HCT116 (cell line): ENCODE measurements around the gene DHRS4L2. TPM values are rescaled to one million over a fixed set of nuclear protein-coding genes. Genes with fewer than 3 reads are reported as not detected.
"Not testable (repeated sequence)": the region's sequence is repeated elsewhere in the genome, so short reads cannot be mapped to it uniquely, and the experiment has no call there.

Source experiments
- ATAC-seq: fragments of 200-7000 bp; cut with Tn5 transposase; 2 replicates; pipeline ENCODE4 v1.9.1; 2020; ENCODE audit warnings: mild to moderate bottlenecking, moderate library complexity
- BruUV-seq: library from RNA; stranded (reverse); fragments of 400-500 nt; replicated peaks from 2 replicates; lab custom pipeline; 2021; lab: Mats Ljungman, UMichigan
- CTCF ChIA-PET: fragments of 300-600 bp; sonication (Branson Sonifier 250); formaldehyde crosslinking; loops from one replicate; lab custom pipeline; 2021; ENCODE audit warnings: antibody characterized with exemption; lab: Charles Lee
- POLR2A ChIA-PET: fragments of 300-600, 350-600 bp; sonication (Branson Sonifier 250); formaldehyde crosslinking; loops from one replicate; lab custom pipeline; 2021; ENCODE audit warnings: antibody characterized with exemption; lab: Charles Lee
- RAD21 ChIA-PET, 2 experiments: fragments of 300-600 bp; sonication (Branson Sonifier 250); formaldehyde crosslinking; loops; one replicate each; lab custom pipeline; 2023; ENCODE audit warnings: low total read pairs in 2 of 2; ENCODE audit not compliant: uncharacterized antibody in 2 of 2, unreplicated experiment in 2 of 2, low non-redundant PET in 1 of 2; lab: Charles Lee
- DNase-seq: peaks from one replicate; pipeline ENCODE4 v3.0.0-alpha.2; 2010; ENCODE audit warnings: low read depth, low spot score
- H2AFZ ChIP-seq: fragments of 200-600 bp; shearing (Covaris generic), sonication (generic); 2 replicates; pipeline ENCODE4 v1.6.1; 2017; ENCODE audit warnings: low read depth, mixed run types, mixed read lengths, antibody characterized with exemption, low read length; ENCODE audit not compliant: poor library complexity, severe bottlenecking
- H3K27ac ChIP-seq: 2 replicates; pipeline ENCODE4 v1.5.1; 2012; ENCODE audit warnings: low read depth, low read length
- H3K27me3 ChIP-seq: fragments of 200-600 bp; sonication (generic); 2 replicates; pipeline ENCODE4 v1.6.1; 2016; ENCODE audit warnings: mixed run types, low read length, mixed read lengths; ENCODE audit not compliant: insufficient read depth
- H3K36me3 ChIP-seq, 2 experiments: fragments of 200-500 bp in 1 of 2; fragments of 200-600 bp in 1 of 2; sonication (Bioruptor generic) in 1 of 2; sonication (generic) in 1 of 2; 2 replicates each; pipeline versions ENCODE4 v1.5.1 to v1.6.1; 2014 to 2016; ENCODE audit warnings: low read length in 2 of 2, inconsistent platforms in 1 of 2, mixed read lengths in 1 of 2, mixed run types in 1 of 2; ENCODE audit not compliant: insufficient read depth in 2 of 2, control insufficient read depth in 1 of 2
- H3K4me1 ChIP-seq, 2 experiments: fragments of 200-600 bp in 1 of 2; sonication (generic) in 1 of 2; 2 replicates each; pipeline versions ENCODE4 v1.5.1 to v1.6.1; 2012 to 2017; ENCODE audit warnings: low read length in 2 of 2, inconsistent platforms in 1 of 2, mild to moderate bottlenecking in 1 of 2, mixed read lengths in 1 of 2, mixed run types in 1 of 2, moderate library complexity in 1 of 2; ENCODE audit not compliant: insufficient read depth in 2 of 2, control insufficient read depth in 1 of 2
- H3K4me2 ChIP-seq: fragments of 200-600 bp; sonication (generic); 2 replicates; pipeline ENCODE4 v1.6.1; 2017; ENCODE audit warnings: mixed run types, low read length, mixed read lengths
- H3K4me3 ChIP-seq, 2 experiments: fragments of 200-600 bp in 1 of 2; sonication (generic) in 1 of 2; replicated peaks in 1 of 2; 2 replicates each; pipeline ENCODE4 v1.5.1; 2011 to 2016; ENCODE audit warnings: low read length in 2 of 2, control low read depth in 1 of 2, low read depth in 1 of 2, mild to moderate bottlenecking in 1 of 2, mixed read lengths in 1 of 2, mixed run types in 1 of 2
- H3K79me2 ChIP-seq: fragments of 200-600 bp; sonication (generic); 2 replicates; pipeline ENCODE4 v1.6.1; 2017; ENCODE audit warnings: mild to moderate bottlenecking, mixed run types, low read length, moderate library complexity, mixed read lengths; ENCODE audit not compliant: insufficient read depth
- H3K9ac ChIP-seq: fragments of 200-600 bp; sonication (generic); 2 replicates; pipeline ENCODE4 v1.6.1; 2016; ENCODE audit warnings: low read length, mixed read lengths
- H3K9me2 ChIP-seq: fragments of 200-600 bp; sonication (generic), shearing (Covaris generic); 2 replicates; pipeline ENCODE4 v1.6.1; 2017; ENCODE audit warnings: mixed run types, mild to moderate bottlenecking, moderate library complexity; ENCODE audit not compliant: insufficient read depth
- H3K9me3 ChIP-seq, 2 experiments: fragments of 200-500 bp in 1 of 2; fragments of 200-600 bp in 1 of 2; sonication (Bioruptor generic) in 1 of 2; sonication (generic) in 1 of 2; 2 replicates each; pipeline ENCODE4 v1.6.1; 2014 to 2017; ENCODE audit warnings: low read length in 2 of 2, mixed read lengths in 2 of 2, inconsistent platforms in 1 of 2, low read depth in 1 of 2, mild to moderate bottlenecking in 1 of 2, mixed run types in 1 of 2, moderate library complexity in 1 of 2; ENCODE audit not compliant: control insufficient read depth in 1 of 2, insufficient read depth in 1 of 2
- H4K20me1 ChIP-seq: fragments of 200-600 bp; sonication (generic), shearing (Covaris generic); 2 replicates; pipeline ENCODE4 v1.6.1; 2017; ENCODE audit warnings: mixed run types, mild to moderate bottlenecking, moderate library complexity; ENCODE audit not compliant: insufficient read depth
- EZH2 ChIP-seq: fragments of 200-600 bp; sonication (generic); IDR thresholded peaks from 2 replicates; pipeline ENCODE4 v1.6.1; 2017; ENCODE audit warnings: antibody characterized with exemption, mixed run types
- POLR2A ChIP-seq: IDR thresholded peaks from 2 replicates; pipeline ENCODE4 v1.7.0; 2011; ENCODE audit warnings: borderline replicate concordance; ENCODE audit not compliant: insufficient read depth, insufficient read length; ENCODE audit errors: extremely low read depth
- SP1 ChIP-seq: IDR thresholded peaks from 2 replicates; pipeline ENCODE4 v1.6.1; 2012; ENCODE audit warnings: low read depth
- TCF7L2 ChIP-seq: IDR thresholded peaks from 2 replicates; pipeline ENCODE4 v1.7.0; 2011; ENCODE audit warnings: borderline replicate concordance, inconsistent platforms; ENCODE audit not compliant: insufficient read depth, insufficient read length; ENCODE audit errors: extremely low read depth
- YY1 ChIP-seq: IDR thresholded peaks from 2 replicates; pipeline ENCODE4 v1.6.1; 2011; ENCODE audit warnings: low read length, low read depth, moderate library complexity, mild to moderate bottlenecking; ENCODE audit not compliant: insufficient replicate concordance; ENCODE audit errors: extremely low read depth
- intact Hi-C: fragments of 100-400 bp; cut with micrococcal nuclease; formaldehyde crosslinking; loops from 2 replicates; pipeline ENCODE4 v1.10.0; 2022
- total RNA-seq: library from RNA; stranded (reverse); gene quantifications from one replicate; pipeline ENCODE4 v1.2.1, GENCODE V29; 2021; ENCODE audit not compliant: unreplicated experiment

Gene DHRS4L2
- total RNA-seq, 1 experiment from 2014 or later = 18.6 TPM

GRCh38 chr14:23942587-23942986 lies 46.1 kb upstream of the DHRS4L2 start:
- DNase-seq (no peak), ATAC-seq (no peak)
- no peaks in the 10 kb centered on the region for H3K36me3 ChIP-seq
- no peaks in the 10 kb centered on the region for H3K4me1 ChIP-seq
- no peaks in the 10 kb centered on the region for H4K20me1 ChIP-seq
- no TSS peak for BruUV-seq
- no peak overlapping the region for H3K9ac ChIP-seq
- intact Hi-C loops = no loop called here
- H2AFZ ChIP-seq = no peak overlapping the region
- no peak overlapping the region for H3K4me2 ChIP-seq
- H3K27me3 ChIP-seq = no peaks in the 10 kb centered on the region
- ChIA-PET CTCF (no interaction called here), RAD21 (interaction anchor here in 1 of 2 experiments (0.6 kb wide), 1 partner anchor 277 kb away, joined by 3 read pairs; no protein-coding TSS in a partner anchor), POLR2A (no interaction called here)
- no peak overlapping the region for H3K27ac ChIP-seq
- H3K9me3 ChIP-seq = no peaks in the 10 kb centered on the region
- no peaks in the 10 kb centered on the region for H3K9me2 ChIP-seq
- H3K79me2 ChIP-seq = no peaks in the 10 kb centered on the region
- no peak overlapping the region for H3K4me3 ChIP-seq
- no peak for TF ChIP-seq SP1
- TF ChIP-seq TCF7L2 = no peak
- no peak for TF ChIP-seq EZH2
- no peak for TF ChIP-seq YY1
- TF ChIP-seq POLR2A = no peak

GRCh38 chr14:23949069-23949468 lies 39.7 kb upstream of the DHRS4L2 start:
- BruUV-seq, RAD21 ChIA-PET, H3K9me3 ChIP-seq, H2AFZ ChIP-seq, H3K4me1 ChIP-seq, CTCF ChIA-PET, H3K4me2 ChIP-seq, DNase-seq, H3K4me3 ChIP-seq, H3K36me3 ChIP-seq, ATAC-seq, H3K79me2 ChIP-seq, intact Hi-C loops, H4K20me1 ChIP-seq, H3K27ac ChIP-seq, H3K27me3 ChIP-seq, H3K9me2 ChIP-seq, H3K9ac ChIP-seq, POLR2A ChIA-PET: not testable (repeated sequence)
